ENCODE results near the gene ANKHD1. TPM values are rescaled to one million over a fixed set of nuclear protein-coding genes. Genes with fewer than 3 reads are reported as not detected.
A peak's percentile ranks its signal among the peaks of the same experiment; 100 is the strongest.
"Not testable (repeated sequence)": the region's sequence is repeated elsewhere in the genome, so short reads cannot be mapped to it uniquely, and the experiment has no call there.

ANKHD1 gene
- total RNA-seq, 1 experiment from 2014 or later: 140 TPM

DNA sequence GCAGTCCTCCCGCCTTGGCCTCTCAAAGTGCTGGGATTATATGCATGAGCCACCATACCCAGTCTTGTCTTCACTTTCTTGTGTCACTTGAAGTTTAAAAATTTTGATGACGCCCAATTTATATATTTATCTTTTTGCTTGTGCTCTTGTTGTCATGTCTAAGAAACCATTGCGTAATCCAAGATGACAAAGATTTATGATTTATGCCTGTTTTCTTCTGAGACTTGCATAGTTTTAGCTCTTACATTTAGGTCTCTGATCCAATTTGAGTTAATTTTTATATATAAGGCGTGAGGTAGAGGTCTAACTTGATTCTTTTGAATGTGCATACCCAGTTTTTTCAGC lies 18.6 kb downstream of the ANKHD1 start:
- Histone ChIP-seq H3K4me1 (ENCODE audit: control insufficient read depth, insufficient read depth, low read length) (0 out of 2 replicates have a peak, but pooled peaks cover 2% of the 10 kb centered on the region), H3K9me3 (ENCODE audit: control insufficient read depth, insufficient read depth, low read depth, low read length) (no peaks in the 10 kb centered on the region), H3K36me3 (ENCODE audit: control insufficient read depth, insufficient read depth, low read length) (no peaks in the 10 kb centered on the region), H3K4me3 (ENCODE audit: low read depth in 2 of 2, low read length in 2 of 2) (no peak overlapping the region), H3K27ac (ENCODE audit: low read length) (no peak overlapping the region), H3K27me3 (ENCODE audit: control insufficient read depth, insufficient read depth, low read length) (no peaks in the 10 kb centered on the region)
- no peak for DNase-seq (ENCODE audit: low read depth, low spot score)
- intact Hi-C loops (cut with micrococcal nuclease; ENCODE audit: unreplicated experiment) (no loop called here), in situ Hi-C loops (cut with HindIII; ENCODE audit: low pct_unique_long_range_greater_than_20kb, low sequenced_read_pairs) (no loop called here)
- no peak for ATAC-seq
- TF ChIP-seq POLR2AphosphoS5 (IDR thresholded peaks at IDR 0.05; ENCODE audit: low read depth, low read length) (no peak), SIN3A (IDR thresholded peaks at IDR 0.05; ENCODE audit: borderline replicate concordance, insufficient read depth, low read depth, low read length) (no peak), TCF7L2 (IDR thresholded peaks at IDR 0.05; ENCODE audit: low read depth, low read length) (no peak)
- TF ChIP-seq, protein P1, sequence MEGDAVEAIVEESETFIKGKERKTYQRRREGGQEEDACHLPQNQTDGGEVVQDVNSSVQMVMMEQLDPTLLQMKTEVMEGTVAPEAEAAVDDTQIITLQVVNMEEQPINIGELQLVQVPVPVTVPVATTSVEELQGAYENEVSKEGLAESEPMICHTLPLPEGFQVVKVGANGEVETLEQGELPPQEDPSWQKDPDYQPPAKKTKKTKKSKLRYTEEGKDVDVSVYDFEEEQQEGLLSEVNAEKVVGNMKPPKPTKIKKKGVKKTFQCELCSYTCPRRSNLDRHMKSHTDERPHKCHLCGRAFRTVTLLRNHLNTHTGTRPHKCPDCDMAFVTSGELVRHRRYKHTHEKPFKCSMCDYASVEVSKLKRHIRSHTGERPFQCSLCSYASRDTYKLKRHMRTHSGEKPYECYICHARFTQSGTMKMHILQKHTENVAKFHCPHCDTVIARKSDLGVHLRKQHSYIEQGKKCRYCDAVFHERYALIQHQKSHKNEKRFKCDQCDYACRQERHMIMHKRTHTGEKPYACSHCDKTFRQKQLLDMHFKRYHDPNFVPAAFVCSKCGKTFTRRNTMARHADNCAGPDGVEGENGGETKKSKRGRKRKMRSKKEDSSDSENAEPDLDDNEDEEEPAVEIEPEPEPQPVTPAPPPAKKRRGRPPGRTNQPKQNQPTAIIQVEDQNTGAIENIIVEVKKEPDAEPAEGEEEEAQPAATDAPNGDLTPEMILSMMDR (IDR thresholded peaks at IDR 0.05): no peak
- TF ChIP-seq, protein P2, sequence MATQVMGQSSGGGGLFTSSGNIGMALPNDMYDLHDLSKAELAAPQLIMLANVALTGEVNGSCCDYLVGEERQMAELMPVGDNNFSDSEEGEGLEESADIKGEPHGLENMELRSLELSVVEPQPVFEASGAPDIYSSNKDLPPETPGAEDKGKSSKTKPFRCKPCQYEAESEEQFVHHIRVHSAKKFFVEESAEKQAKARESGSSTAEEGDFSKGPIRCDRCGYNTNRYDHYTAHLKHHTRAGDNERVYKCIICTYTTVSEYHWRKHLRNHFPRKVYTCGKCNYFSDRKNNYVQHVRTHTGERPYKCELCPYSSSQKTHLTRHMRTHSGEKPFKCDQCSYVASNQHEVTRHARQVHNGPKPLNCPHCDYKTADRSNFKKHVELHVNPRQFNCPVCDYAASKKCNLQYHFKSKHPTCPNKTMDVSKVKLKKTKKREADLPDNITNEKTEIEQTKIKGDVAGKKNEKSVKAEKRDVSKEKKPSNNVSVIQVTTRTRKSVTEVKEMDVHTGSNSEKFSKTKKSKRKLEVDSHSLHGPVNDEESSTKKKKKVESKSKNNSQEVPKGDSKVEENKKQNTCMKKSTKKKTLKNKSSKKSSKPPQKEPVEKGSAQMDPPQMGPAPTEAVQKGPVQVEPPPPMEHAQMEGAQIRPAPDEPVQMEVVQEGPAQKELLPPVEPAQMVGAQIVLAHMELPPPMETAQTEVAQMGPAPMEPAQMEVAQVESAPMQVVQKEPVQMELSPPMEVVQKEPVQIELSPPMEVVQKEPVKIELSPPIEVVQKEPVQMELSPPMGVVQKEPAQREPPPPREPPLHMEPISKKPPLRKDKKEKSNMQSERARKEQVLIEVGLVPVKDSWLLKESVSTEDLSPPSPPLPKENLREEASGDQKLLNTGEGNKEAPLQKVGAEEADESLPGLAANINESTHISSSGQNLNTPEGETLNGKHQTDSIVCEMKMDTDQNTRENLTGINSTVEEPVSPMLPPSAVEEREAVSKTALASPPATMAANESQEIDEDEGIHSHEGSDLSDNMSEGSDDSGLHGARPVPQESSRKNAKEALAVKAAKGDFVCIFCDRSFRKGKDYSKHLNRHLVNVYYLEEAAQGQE (IDR thresholded peaks at IDR 0.05; ENCODE audit: insufficient read depth in 1 of 2, low read depth in 2 of 2, low read length in 1 of 2): no peak
- BruUV-seq (replicated peaks): no TSS peak
- POLR2A ChIA-PET: no interaction called here
- CTCF ChIA-PET: no interaction called here

DNA sequence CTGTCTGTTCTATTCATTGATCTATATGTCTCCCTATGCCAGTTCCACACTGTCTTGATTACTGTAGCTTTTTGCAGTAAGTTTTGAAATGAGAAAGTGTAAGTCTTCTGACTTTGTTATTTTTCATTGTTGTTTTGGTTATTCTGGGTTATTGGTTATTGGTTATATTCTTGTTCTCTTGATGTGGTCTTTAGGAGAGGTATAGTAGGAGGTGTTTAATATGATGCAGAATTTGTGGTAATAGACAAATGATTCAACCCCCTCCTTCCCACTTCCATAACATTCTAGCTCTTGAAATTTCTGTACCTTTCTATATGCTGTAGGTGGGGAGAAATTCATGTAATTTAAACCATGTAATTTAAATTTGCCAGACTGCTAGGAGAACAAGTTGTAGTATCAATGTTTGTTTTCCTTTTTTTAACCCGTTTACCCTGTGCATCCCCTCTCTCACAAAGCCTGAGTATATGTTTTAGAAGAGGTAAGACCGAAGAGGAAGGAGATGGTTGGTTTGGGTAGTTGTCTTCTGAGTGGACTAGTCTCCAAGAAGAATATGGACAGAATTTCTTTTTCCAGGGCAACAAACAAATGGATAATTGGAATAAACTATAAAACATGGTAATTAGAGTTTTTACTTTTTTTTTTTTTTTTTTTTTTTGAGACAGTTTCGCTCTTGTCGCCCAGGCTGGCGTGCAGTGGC lies 19.2 kb downstream of the ANKHD1 start:
- no peak for ATAC-seq

DNA sequence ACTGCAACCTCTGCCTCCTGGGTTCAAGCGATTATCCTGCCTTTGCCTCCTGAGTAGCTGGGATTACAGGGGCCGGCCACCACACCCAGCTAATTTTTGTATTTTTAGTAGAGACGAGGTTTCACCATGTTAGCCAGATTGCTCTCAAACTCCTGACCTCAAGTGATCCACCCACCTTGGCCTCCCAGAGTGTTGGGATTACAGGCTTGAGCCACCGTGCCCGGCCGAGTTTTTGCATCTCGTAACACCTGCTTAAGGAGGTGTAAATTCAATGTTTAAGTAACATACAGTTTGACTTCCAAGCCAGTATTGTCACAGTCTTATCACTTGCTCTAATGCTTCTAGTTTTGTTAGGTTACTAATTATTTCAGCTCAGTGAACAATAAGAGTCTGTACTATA lies 19.7 kb downstream of the ANKHD1 start:
- H3K27me3 ChIP-seq (ENCODE audit: control insufficient read depth, insufficient read depth, low read length); H3K9me3 ChIP-seq (ENCODE audit: control insufficient read depth, insufficient read depth, low read depth, low read length); H3K27ac ChIP-seq (ENCODE audit: low read length); H3K4me3 ChIP-seq (ENCODE audit: low read depth in 2 of 2, low read length in 2 of 2); intact Hi-C loops (cut with micrococcal nuclease; ENCODE audit: unreplicated experiment); in situ Hi-C loops (cut with HindIII; ENCODE audit: low pct_unique_long_range_greater_than_20kb, low sequenced_read_pairs); BruUV-seq (replicated peaks); POLR2A ChIA-PET; CTCF ChIA-PET; H3K4me1 ChIP-seq (ENCODE audit: control insufficient read depth, insufficient read depth, low read length); H3K36me3 ChIP-seq (ENCODE audit: control insufficient read depth, insufficient read depth, low read length); ATAC-seq; DNase-seq (ENCODE audit: low read depth, low spot score): not testable (repeated sequence)

More for the DNA sequence above, 19.2 kb downstream of the ANKHD1 start:
- H3K9me3 ChIP-seq (ENCODE audit: control insufficient read depth, insufficient read depth, low read depth, low read length): no peaks in the 10 kb centered on the region
- H3K4me3 ChIP-seq (ENCODE audit: low read depth in 2 of 2, low read length in 2 of 2): no peak overlapping the region
- ChIA-PET CTCF (no interaction called here), POLR2A (no interaction called here)
- no peak overlapping the region for H3K27ac ChIP-seq (ENCODE audit: low read length)
- H3K27me3 ChIP-seq (ENCODE audit: control insufficient read depth, insufficient read depth, low read length): no peaks in the 10 kb centered on the region
- no peak for DNase-seq (ENCODE audit: low read depth, low spot score)
- intact Hi-C loops (cut with micrococcal nuclease; ENCODE audit: unreplicated experiment) (no loop called here), in situ Hi-C loops (cut with HindIII; ENCODE audit: low pct_unique_long_range_greater_than_20kb, low sequenced_read_pairs) (no loop called here)
- TSS peak; percentile 35 for BruUV-seq (replicated peaks)
- 0 out of 2 replicates have a peak, but pooled peaks cover 2% of the 10 kb centered on the region for H3K4me1 ChIP-seq (ENCODE audit: control insufficient read depth, insufficient read depth, low read length)
- TF ChIP-seq, protein P2 (IDR thresholded peaks at IDR 0.05; ENCODE audit: insufficient read depth in 1 of 2, low read depth in 2 of 2, low read length in 1 of 2): no peak
- no peak for TF ChIP-seq TCF7L2 (IDR thresholded peaks at IDR 0.05; ENCODE audit: low read depth, low read length)
- no peak for TF ChIP-seq SIN3A (IDR thresholded peaks at IDR 0.05; ENCODE audit: borderline replicate concordance, insufficient read depth, low read depth, low read length)
- TF ChIP-seq, protein P1 (IDR thresholded peaks at IDR 0.05): no peak
- TF ChIP-seq POLR2AphosphoS5 (IDR thresholded peaks at IDR 0.05; ENCODE audit: low read depth, low read length): no peak
- no peaks in the 10 kb centered on the region for H3K36me3 ChIP-seq (ENCODE audit: control insufficient read depth, insufficient read depth, low read length)
